HEK293 (cell line): ENCODE measurements around the gene NOC4L.

Experiments
- BCL11B ChIP-seq: fragments of 450-650 bp; formaldehyde crosslinking; IDR thresholded peaks from 2 replicates; pipeline ENCODE4 v1.5.1; 2016; ENCODE audit warnings: low read depth, missing biosample characterization, missing genetic modification characterization
- HIC1 ChIP-seq: fragments of 450-650 bp; formaldehyde crosslinking; IDR thresholded peaks from 2 replicates; pipeline ENCODE4 v1.5.1; 2016; ENCODE audit warnings: missing biosample characterization, missing genetic modification characterization
- OSR2 ChIP-seq: fragments of 450-650 bp; formaldehyde crosslinking; IDR thresholded peaks from 2 replicates; pipeline ENCODE4 v1.5.1; 2016; ENCODE audit warnings: missing biosample characterization, missing genetic modification characterization
- OVOL3 ChIP-seq: fragments of 450-650 bp; formaldehyde crosslinking; IDR thresholded peaks from 2 replicates; pipeline ENCODE4 v1.5.1; 2016; ENCODE audit warnings: missing biosample characterization, missing genetic modification characterization
- RBAK ChIP-seq: fragments of 450-650 bp; formaldehyde crosslinking; IDR thresholded peaks from 2 replicates; pipeline ENCODE4 v1.5.1; 2016; ENCODE audit warnings: missing biosample characterization, missing genetic modification characterization
- SALL2 ChIP-seq: fragments of 450-650 bp; formaldehyde crosslinking; IDR thresholded peaks from 2 replicates; pipeline ENCODE4 v1.5.0; 2017; ENCODE audit warnings: missing biosample characterization, mild to moderate bottlenecking, missing genetic modification characterization, borderline replicate concordance
- ZBTB10 ChIP-seq: fragments of 450-650 bp; formaldehyde crosslinking; IDR thresholded peaks from 2 replicates; pipeline ENCODE4 v1.5.1; 2016; ENCODE audit warnings: missing biosample characterization, missing genetic modification characterization
- ZBTB20 ChIP-seq: fragments of 450-650 bp; formaldehyde crosslinking; IDR thresholded peaks from 2 replicates; pipeline ENCODE4 v1.5.1; 2016; ENCODE audit warnings: missing biosample characterization, missing genetic modification characterization
- ZBTB21 ChIP-seq: fragments of 450-650 bp; formaldehyde crosslinking; IDR thresholded peaks from 2 replicates; pipeline ENCODE4 v1.5.1; 2017; ENCODE audit warnings: missing biosample characterization, missing genetic modification characterization
- ZBTB44 ChIP-seq: fragments of 450-650 bp; IDR thresholded peaks from 2 replicates; pipeline ENCODE4 v1.5.1; 2018; ENCODE audit warnings: missing biosample characterization, mild to moderate bottlenecking, missing genetic modification characterization
- ZFP37 ChIP-seq: fragments of 450-650 bp; formaldehyde crosslinking; IDR thresholded peaks from 2 replicates; pipeline ENCODE4 v1.5.1; 2016; ENCODE audit warnings: missing biosample characterization, missing genetic modification characterization
- ZNF112 ChIP-seq: fragments of 450-650 bp; formaldehyde crosslinking; IDR thresholded peaks from 2 replicates; pipeline ENCODE4 v1.5.0; 2017; ENCODE audit warnings: missing biosample characterization, missing genetic modification characterization
- ZNF18 ChIP-seq: fragments of 450-650 bp; formaldehyde crosslinking; IDR thresholded peaks from 2 replicates; pipeline ENCODE4 v1.5.1; 2016; ENCODE audit warnings: missing biosample characterization, missing genetic modification characterization
- ZNF184 ChIP-seq: fragments of 450-650 bp; IDR thresholded peaks from 2 replicates; pipeline ENCODE4 v1.5.1; 2018; ENCODE audit warnings: missing biosample characterization, mild to moderate bottlenecking, missing genetic modification characterization
- ZNF223 ChIP-seq: fragments of 450-650 bp; formaldehyde crosslinking; IDR thresholded peaks from 2 replicates; pipeline ENCODE4 v1.5.1; 2016; ENCODE audit warnings: missing biosample characterization, missing genetic modification characterization
- ZNF23 ChIP-seq: fragments of 450-650 bp; formaldehyde crosslinking; IDR thresholded peaks from 2 replicates; pipeline ENCODE4 v1.5.1; 2016; ENCODE audit warnings: missing biosample characterization, missing genetic modification characterization, borderline replicate concordance
- ZNF248 ChIP-seq: fragments of 450-650 bp; formaldehyde crosslinking; IDR thresholded peaks from 2 replicates; pipeline ENCODE4 v1.5.1; 2017; ENCODE audit warnings: missing biosample characterization, missing genetic modification characterization
- ZNF274 ChIP-seq, 2 experiments: fragments of 200-500 bp in 1 of 2; fragments of 450-650 bp in 1 of 2; sonication (Bioruptor generic) in 1 of 2; formaldehyde crosslinking in 1 of 2; IDR thresholded peaks; 2 replicates each; pipeline versions ENCODE4 v1.5.1 to v1.6.1; 2014 to 2016; ENCODE audit warnings: borderline replicate concordance in 1 of 2, inconsistent platforms in 1 of 2, low read length in 1 of 2, missing biosample characterization in 1 of 2, missing genetic modification characterization in 1 of 2
- ZNF354C ChIP-seq: fragments of 450-650 bp; formaldehyde crosslinking; IDR thresholded peaks from 2 replicates; pipeline ENCODE4 v1.5.1; 2016; ENCODE audit warnings: missing biosample characterization, missing genetic modification characterization, low read depth, borderline replicate concordance
- ZNF366 ChIP-seq: fragments of 450-650 bp; formaldehyde crosslinking; conservative IDR thresholded peaks from 2 replicates; pipeline ENCODE4 v1.5.1; 2016; ENCODE audit warnings: missing biosample characterization, missing genetic modification characterization
- ZNF398 ChIP-seq: fragments of 450-650 bp; formaldehyde crosslinking; IDR thresholded peaks from 2 replicates; pipeline ENCODE4 v1.5.1; 2017; ENCODE audit warnings: missing biosample characterization, missing genetic modification characterization
- ZNF530 ChIP-seq: fragments of 450-650 bp; formaldehyde crosslinking; IDR thresholded peaks from 2 replicates; pipeline ENCODE4 v1.5.1; 2016; ENCODE audit warnings: low read depth, missing biosample characterization, missing genetic modification characterization
- ZNF548 ChIP-seq: fragments of 450-650 bp; formaldehyde crosslinking; IDR thresholded peaks from 2 replicates; pipeline ENCODE4 v1.5.1; 2016; ENCODE audit warnings: missing biosample characterization, missing genetic modification characterization
- ZNF549 ChIP-seq: fragments of 450-650 bp; IDR thresholded peaks from 2 replicates; pipeline ENCODE4 v1.5.1; 2018; ENCODE audit warnings: missing biosample characterization, missing genetic modification characterization, mild to moderate bottlenecking, inconsistent platforms, moderate library complexity
- ZNF600 ChIP-seq: fragments of 450-650 bp; formaldehyde crosslinking; IDR thresholded peaks from 2 replicates; pipeline ENCODE4 v1.5.1; 2016; ENCODE audit warnings: missing biosample characterization, missing genetic modification characterization
- ZNF645 ChIP-seq: fragments of 450-650 bp; formaldehyde crosslinking; IDR thresholded peaks from 2 replicates; pipeline ENCODE4; 2016; ENCODE audit warnings: missing biosample characterization, missing genetic modification characterization
- ZNF654 ChIP-seq: fragments of 450-650 bp; formaldehyde crosslinking; IDR thresholded peaks from 2 replicates; pipeline ENCODE4 v1.5.1; 2016; ENCODE audit warnings: low read depth, missing biosample characterization, missing genetic modification characterization
- ZNF660 ChIP-seq: fragments of 450-650 bp; IDR thresholded peaks from 2 replicates; pipeline ENCODE4 v1.5.1; 2018; ENCODE audit warnings: missing biosample characterization, mild to moderate bottlenecking, missing genetic modification characterization
- ZNF677 ChIP-seq: fragments of 450-650 bp; IDR thresholded peaks from 2 replicates; pipeline ENCODE4 v1.5.0; 2018; ENCODE audit warnings: missing biosample characterization, mild to moderate bottlenecking, missing genetic modification characterization, moderate library complexity
- ZSCAN23 ChIP-seq: fragments of 450-650 bp; formaldehyde crosslinking; IDR thresholded peaks from 2 replicates; pipeline ENCODE4 v1.5.1; 2016; ENCODE audit warnings: missing biosample characterization, missing genetic modification characterization

Gene NOC4L

GRCh38 chr12:132170094-132170636 lies 25.9 kb downstream of the NOC4L start (continued):
- TF ChIP-seq ZNF398 (tag by site-specific recombination) (no peak), ZNF223 (tag by site-specific recombination) (no peak), ZNF677 (no peak), ZNF645 (tag by site-specific recombination) (no peak), ZNF654 (tag by site-specific recombination) (no peak), ZNF548 (no peak), HIC1 (tag by site-specific recombination) (no peak), ZNF530 (tag by site-specific recombination) (no peak), ZNF660 (tag by site-specific recombination) (peak; percentile 64; the same call in 1 of the 2 replicates), ZSCAN23 (no peak), OSR2 (tag by site-specific recombination) (peak; percentile 63), ZNF366 (tag by site-specific recombination) (peak; percentile 58; the same call in 1 of the 2 replicates), ZBTB10 (tag by site-specific recombination) (no peak), ZFP37 (tag by site-specific recombination) (no peak), ZNF23 (tag by site-specific recombination) (no peak), ZNF18 (tag by site-specific recombination) (0 out of 2 replicates have a peak, but pooled peaks have one; percentile 44), OVOL3 (tag by site-specific recombination) (no peak), ZBTB20 (tag by site-specific recombination) (peak; percentile 95), ZBTB44 (tag by site-specific recombination) (peak; percentile 84), SALL2 (tag by site-specific recombination) (no peak), ZNF274 (IDR thresholded peaks at IDR 0.05; ENCODE audit: low read length) (no peak), ZNF274 (tag by site-specific recombination; IDR thresholded peaks at IDR 0.05; ENCODE audit: borderline replicate concordance) (no peak), ZBTB21 (peak; percentile 80), ZNF112 (tag by site-specific recombination) (no peak), ZNF184 (tag by site-specific recombination) (peak; percentile 83; the same call in 1 of the 2 replicates), RBAK (tag by site-specific recombination) (no peak), ZNF248 (tag by site-specific recombination) (no peak), ZNF549 (tag by site-specific recombination) (no peak), ZNF354C (tag by site-specific recombination) (no peak), BCL11B (tag by site-specific recombination) (no peak), ZNF600 (tag by site-specific recombination) (peak; percentile 87)
